Fibroblast of the aortic adventitia (primary cell): Measurements from ENCODE around the gene FANCI. TPM values are rescaled to one million over a fixed set of nuclear protein-coding genes. Genes with fewer than 3 reads are reported as not detected.
A peak's percentile ranks its signal among the peaks of the same experiment; 100 is the strongest.

Experiments used
- DNase-seq: peaks from one replicate; pipeline ENCODE4 v3.0.0-alpha.2; 2010; ENCODE audit warnings: low read depth
- H3K4me3 ChIP-seq: 2 replicates; pipeline ENCODE4 v1.5.1; 2011; ENCODE audit warnings: low read depth, mild to moderate bottlenecking, control low read depth, low read length, moderate library complexity
- total RNA-seq: library from RNA; depleted of rRNA; stranded (reverse); fragments of >200 nt; gene quantifications from 2 replicates; pipeline ENCODE4 v1.2.3, GENCODE V29; 2012; ENCODE audit warnings: low replicate concordance
- TF ChIP-seq, protein P1 (sequence below): IDR thresholded peaks from 2 replicates; pipeline ENCODE4 v1.5.1; 2011; ENCODE audit warnings: mild to moderate bottlenecking, low read length, control low read depth, inconsistent platforms; ENCODE audit not compliant: insufficient read depth

Gene FANCI
- total RNA-seq, 1 donor: 57.8 TPM

DNA sequence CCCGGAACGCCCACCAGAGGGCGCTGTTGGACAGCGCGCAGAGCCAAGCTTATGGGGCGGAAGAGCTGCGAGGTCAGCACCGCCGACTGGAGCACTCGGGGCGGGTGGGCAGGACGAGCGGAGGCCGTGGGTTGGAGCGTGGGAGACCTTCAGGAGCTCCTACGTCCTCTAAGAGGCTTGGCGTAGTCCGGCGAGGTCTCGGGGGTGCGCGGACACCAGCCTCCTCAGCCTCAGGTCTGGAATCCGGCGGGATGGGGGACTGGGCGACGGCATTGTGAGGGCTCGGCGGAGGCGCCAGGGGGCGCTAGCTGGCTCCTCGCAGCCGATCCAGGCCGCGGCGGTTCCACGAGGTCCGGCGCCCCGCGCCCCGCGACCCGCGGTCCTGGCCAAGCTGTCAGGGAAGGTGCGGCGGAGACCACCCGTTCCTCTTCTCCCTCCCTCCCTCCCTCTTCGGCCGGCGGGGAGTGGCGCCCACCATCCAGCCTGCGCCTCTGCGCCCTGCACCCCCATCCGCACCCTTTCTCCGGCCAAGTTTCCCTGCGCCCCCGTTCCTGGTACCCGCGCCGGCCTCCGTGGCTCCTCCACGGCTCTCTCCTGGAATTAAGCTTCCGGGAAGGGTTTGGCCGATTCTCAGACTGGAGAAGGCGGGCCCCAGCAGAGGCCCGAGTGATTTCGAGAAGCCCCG lies 115.1 kb downstream of the FANCI start:
- peak; percentile 72 for DNase-seq
- H3K4me3 ChIP-seq: peak overlapping the region; percentile 62
- TF ChIP-seq, protein P1, sequence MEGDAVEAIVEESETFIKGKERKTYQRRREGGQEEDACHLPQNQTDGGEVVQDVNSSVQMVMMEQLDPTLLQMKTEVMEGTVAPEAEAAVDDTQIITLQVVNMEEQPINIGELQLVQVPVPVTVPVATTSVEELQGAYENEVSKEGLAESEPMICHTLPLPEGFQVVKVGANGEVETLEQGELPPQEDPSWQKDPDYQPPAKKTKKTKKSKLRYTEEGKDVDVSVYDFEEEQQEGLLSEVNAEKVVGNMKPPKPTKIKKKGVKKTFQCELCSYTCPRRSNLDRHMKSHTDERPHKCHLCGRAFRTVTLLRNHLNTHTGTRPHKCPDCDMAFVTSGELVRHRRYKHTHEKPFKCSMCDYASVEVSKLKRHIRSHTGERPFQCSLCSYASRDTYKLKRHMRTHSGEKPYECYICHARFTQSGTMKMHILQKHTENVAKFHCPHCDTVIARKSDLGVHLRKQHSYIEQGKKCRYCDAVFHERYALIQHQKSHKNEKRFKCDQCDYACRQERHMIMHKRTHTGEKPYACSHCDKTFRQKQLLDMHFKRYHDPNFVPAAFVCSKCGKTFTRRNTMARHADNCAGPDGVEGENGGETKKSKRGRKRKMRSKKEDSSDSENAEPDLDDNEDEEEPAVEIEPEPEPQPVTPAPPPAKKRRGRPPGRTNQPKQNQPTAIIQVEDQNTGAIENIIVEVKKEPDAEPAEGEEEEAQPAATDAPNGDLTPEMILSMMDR: peak; percentile 84

GRCh38 chr15:89359471-89360293 lies 115.9 kb downstream of the FANCI start:
- no peak overlapping the region for H3K4me3 ChIP-seq
- no peak for DNase-seq
- TF ChIP-seq, protein P1: no peak

DNA sequence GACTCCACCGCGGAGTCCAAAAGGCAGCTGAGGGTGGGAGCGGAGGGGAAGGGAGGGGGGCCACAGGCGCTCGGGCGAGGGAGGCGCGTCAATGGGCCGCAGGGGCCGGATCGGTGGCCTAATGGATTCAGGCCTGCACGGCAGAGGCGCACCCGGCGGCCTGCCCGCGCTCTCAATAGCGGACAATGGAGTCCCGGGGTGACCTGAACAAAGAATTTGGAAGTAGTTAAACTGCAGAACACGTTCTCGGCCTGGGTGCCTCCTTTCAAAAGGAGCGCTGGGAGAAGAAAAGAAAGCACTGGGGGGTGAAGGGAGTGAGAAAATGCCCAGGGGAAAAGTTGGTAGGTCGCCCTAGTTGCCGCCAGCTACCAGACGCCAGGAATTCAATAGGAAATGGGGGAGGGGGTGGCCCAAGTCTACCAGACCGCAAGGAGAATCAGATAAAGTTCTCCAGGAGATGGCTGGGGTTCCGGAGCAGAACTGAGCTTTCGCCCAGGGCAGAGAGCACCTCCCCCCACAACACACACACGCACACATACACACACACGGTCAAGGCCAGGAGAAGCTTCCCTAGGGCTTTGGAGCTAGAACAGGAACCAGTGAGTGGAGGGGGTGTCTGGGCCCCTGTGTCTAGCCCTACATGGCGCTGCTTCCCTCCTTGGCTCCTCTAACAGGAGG lies 116.7 kb downstream of the FANCI start:
- no peak for DNase-seq

DNA sequence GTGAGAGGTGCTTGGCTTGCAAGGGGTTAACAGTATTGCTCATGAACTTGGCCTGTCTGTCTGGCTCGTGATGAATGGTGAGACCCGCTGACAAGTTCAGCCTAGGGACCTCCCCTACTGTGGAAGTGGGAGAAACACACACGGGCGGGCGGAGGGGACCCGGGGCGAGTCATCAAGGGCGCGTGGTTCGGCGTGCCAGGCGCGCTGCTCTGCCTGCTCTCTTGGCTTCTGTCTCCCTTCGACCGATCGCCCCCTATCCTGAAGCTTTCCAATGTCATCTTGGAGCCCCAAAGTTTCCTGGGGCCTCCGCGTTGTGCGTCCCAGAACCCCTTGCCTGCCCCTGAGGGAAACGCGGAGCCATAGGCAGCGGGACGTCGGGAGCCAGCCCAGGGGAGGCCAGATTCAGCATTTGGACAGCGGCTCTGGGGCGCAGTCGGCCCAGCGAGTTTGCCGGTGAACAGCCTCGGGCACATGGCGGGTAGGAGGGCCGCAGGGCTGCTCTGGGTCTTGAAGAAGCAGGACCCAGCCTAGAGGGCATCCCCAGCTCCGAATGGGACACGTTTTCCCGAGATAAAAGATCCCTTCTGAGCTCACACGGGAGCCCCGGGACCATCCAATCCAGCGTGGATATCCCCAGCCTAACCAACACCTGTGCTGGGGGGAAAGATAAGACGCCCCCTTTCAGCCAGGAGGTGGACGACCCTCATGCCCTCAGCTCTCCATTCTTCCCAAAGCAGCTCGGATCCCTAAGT lies 117.8 kb downstream of the FANCI start:
- DNase-seq: peak; percentile 65
- H3K4me3 ChIP-seq: no peak overlapping the region
- TF ChIP-seq, protein P1: no peak

More for the DNA sequence above, 116.7 kb downstream of the FANCI start:
- no peak overlapping the region for H3K4me3 ChIP-seq
- TF ChIP-seq, protein P1: no peak

- H3K4me3 ChIP-seq: no peak overlapping the region
- no peak for DNase-seq
- TF ChIP-seq, protein P1: no peak
Observed at GRCh38 chr15:89362203-89363101, 118.7 kb downstream of the FANCI start.
